GM18867 (cell line): Measurements from ENCODE around the gene ZNF697.
"Not testable (repeated sequence)": the region's sequence is repeated elsewhere in the genome, so short reads cannot be mapped to it uniquely, and the experiment has no call there.

ENCODE experiments used
- ATAC-seq: cut with Tn5 transposase; IDR thresholded peaks from one replicate; pipeline ENCODE4 v1.9.1; 2021; ENCODE audit warnings: mild to moderate bottlenecking, moderate library complexity; ENCODE audit not compliant: unreplicated experiment

Gene ZNF697

GRCh38 chr1:119632103-119632490 lies 16.0 kb downstream of the ZNF697 start:
- ATAC-seq, result no peak

GRCh38 chr1:119631433-119632102 lies 16.5 kb downstream of the ZNF697 start:
- no peak for ATAC-seq

GRCh38 chr1:119631086-119631432 lies 17.0 kb downstream of the ZNF697 start:
- ATAC-seq, result no peak

- no peak for ATAC-seq
Observed at GRCh38 chr1:119626841-119627240, 21.2 kb downstream of the ZNF697 start.

- ATAC-seq, result no peak
Observed at GRCh38 chr1:119626011-119626545, 22.0 kb downstream of the ZNF697 start.

- ATAC-seq, result no peak
Observed at GRCh38 chr1:119623678-119624077, 24.4 kb downstream of the ZNF697 start.

- no peak for ATAC-seq
Observed at GRCh38 chr1:119623193-119623515, 24.9 kb downstream of the ZNF697 start.

- ATAC-seq, result no peak
Observed at GRCh38 chr1:119622311-119623192, 25.5 kb downstream of the ZNF697 start.

- no peak for ATAC-seq
Observed at GRCh38 chr1:119621705-119622104, 26.4 kb downstream of the ZNF697 start.

GRCh38 chr1:119617751-119618691 lies 30.0 kb downstream of the ZNF697 start:
- no peak for ATAC-seq

GRCh38 chr1:119616748-119617147 lies 31.3 kb downstream of the ZNF697 start:
- ATAC-seq, result not testable (repeated sequence)

GRCh38 chr1:119615100-119615499 lies 33.0 kb downstream of the ZNF697 start:
- ATAC-seq, result not testable (repeated sequence)

- peak; percentile 77 for ATAC-seq
Observed at GRCh38 chr1:119613769-119614720, 34.0 kb downstream of the ZNF697 start.

- ATAC-seq, result no peak
Observed at GRCh38 chr1:119611701-119612113, 36.4 kb downstream of the ZNF697 start.

- not testable (repeated sequence) for ATAC-seq
Observed at GRCh38 chr1:119608816-119609215, 39.2 kb downstream of the ZNF697 start.

GRCh38 chr1:119607087-119607807 lies 40.8 kb downstream of the ZNF697 start:
- not testable (repeated sequence) for ATAC-seq

- no peak for ATAC-seq
Observed at GRCh38 chr1:119606394-119606793, 41.7 kb downstream of the ZNF697 start.

- no peak for ATAC-seq
Observed at GRCh38 chr1:119605686-119606085, 42.4 kb downstream of the ZNF697 start.

GRCh38 chr1:119605080-119605479 lies 43.0 kb downstream of the ZNF697 start:
- ATAC-seq, result not testable (repeated sequence)
